ENCODE results near the gene MT1X. TPM values are rescaled to one million over a fixed set of nuclear protein-coding genes. Genes with fewer than 3 reads are reported as not detected.
A peak's percentile ranks its signal among the peaks of the same experiment; 100 is the strongest.

The MT1X gene
- 42.4 and 49.3 TPM in 2 replicates for total RNA-seq (2014; rRNA removed; shearing (Covaris generic))

- peaks cover under 1% of the 10 kb centered on the region; the same call in 1 of the 2 replicates for H3K27me3 ChIP-seq (replicated peaks)
Measured at GRCh38 chr16:56681939-56682702, at the start of gene MT1X. MT1X (plus strand) TSS chr16:56682470; CDS start chr16:56682541, 71 bp downstream.

GRCh38 chr16:56632848-56633365 lies 49.4 kb upstream of the MT1X start:
- Histone ChIP-seq H3K4me1 (replicated peaks) (peaks cover 7% of the 10 kb centered on the region), H3K27me3 (replicated peaks) (peaks cover 6% of the 10 kb centered on the region; the same call in 1 of the 2 replicates), H3K36me3 (no peaks in the 10 kb centered on the region), H3K9me3 (replicated peaks) (no peaks in the 10 kb centered on the region), H3K4me3 (peak overlapping the region; percentile 38; the same call in 1 of the 2 replicates), H3K27ac (no peak overlapping the region)
- DNase-seq (ENCODE audit: low read depth in 1 of 2, low spot score in 2 of 2): no peak

More at GRCh38 chr16:56681939-56682702, at the start of gene MT1X:
- Histone ChIP-seq H3K9me3 (replicated peaks) (0 out of 2 replicates have a peak, but pooled peaks cover 4% of the 10 kb centered on the region), H3K36me3 (no peaks in the 10 kb centered on the region), H3K27ac (no peak within 1 kb of the TSS; the same call in 1 of the 2 replicates), H3K4me1 (replicated peaks) (peaks cover 12% of the 10 kb centered on the region), H3K4me3 (peak within 1 kb of the TSS; percentile 41)
- DNase-seq (ENCODE audit: low read depth in 1 of 2, low spot score in 2 of 2): peak; percentile 81 to 83

DNA sequence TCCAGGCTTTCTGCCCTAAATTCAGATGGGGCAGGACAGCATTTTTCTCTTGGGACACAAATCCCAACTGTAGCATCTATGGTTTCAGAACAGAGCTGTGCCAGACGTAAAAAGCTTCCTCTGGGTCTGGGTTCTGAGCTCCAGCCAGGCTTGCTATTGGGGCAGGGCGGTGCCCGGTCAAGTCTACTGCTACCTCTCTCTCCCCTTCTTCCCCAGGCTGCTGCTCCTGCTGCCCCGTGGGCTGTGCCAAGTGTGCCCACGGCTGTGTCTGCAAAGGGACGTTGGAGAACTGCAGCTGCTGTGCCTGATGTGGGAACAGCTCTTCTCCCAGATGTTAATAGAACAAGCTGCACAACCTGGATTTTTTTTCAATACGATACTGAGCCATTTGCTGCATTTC lies 48.7 kb upstream of the MT1X start:
- H3K27me3 ChIP-seq (replicated peaks): peaks cover 13% of the 10 kb centered on the region
- peaks cover 7% of the 10 kb centered on the region for H3K4me1 ChIP-seq (replicated peaks)
- no peaks in the 10 kb centered on the region for H3K9me3 ChIP-seq (replicated peaks)
- no peaks in the 10 kb centered on the region for H3K36me3 ChIP-seq
- no peak overlapping the region for H3K27ac ChIP-seq
- H3K4me3 ChIP-seq: no peak overlapping the region
- no peak for DNase-seq (ENCODE audit: low read depth in 1 of 2, low spot score in 2 of 2)

- no peak for DNase-seq (ENCODE audit: low read depth in 1 of 2, low spot score in 2 of 2)
- Histone ChIP-seq H3K36me3 (no peaks in the 10 kb centered on the region), H3K27me3 (replicated peaks) (peaks cover 26% of the 10 kb centered on the region), H3K27ac (no peak overlapping the region), H3K9me3 (replicated peaks) (no peaks in the 10 kb centered on the region), H3K4me1 (replicated peaks) (peaks cover 7% of the 10 kb centered on the region), H3K4me3 (no peak overlapping the region)
Measured at GRCh38 chr16:56634715-56635440, 47.4 kb upstream of the MT1X start.

- H3K27ac ChIP-seq: no peak overlapping the region
- peaks cover 29% of the 10 kb centered on the region for H3K27me3 ChIP-seq (replicated peaks)
- no peaks in the 10 kb centered on the region for H3K36me3 ChIP-seq
- no peaks in the 10 kb centered on the region for H3K9me3 ChIP-seq (replicated peaks)
- peaks cover 7% of the 10 kb centered on the region for H3K4me1 ChIP-seq (replicated peaks)
- H3K4me3 ChIP-seq: no peak overlapping the region
- DNase-seq (ENCODE audit: low read depth in 1 of 2, low spot score in 2 of 2): no peak
Measured at GRCh38 chr16:56635441-56635967, 46.8 kb upstream of the MT1X start.

DNA sequence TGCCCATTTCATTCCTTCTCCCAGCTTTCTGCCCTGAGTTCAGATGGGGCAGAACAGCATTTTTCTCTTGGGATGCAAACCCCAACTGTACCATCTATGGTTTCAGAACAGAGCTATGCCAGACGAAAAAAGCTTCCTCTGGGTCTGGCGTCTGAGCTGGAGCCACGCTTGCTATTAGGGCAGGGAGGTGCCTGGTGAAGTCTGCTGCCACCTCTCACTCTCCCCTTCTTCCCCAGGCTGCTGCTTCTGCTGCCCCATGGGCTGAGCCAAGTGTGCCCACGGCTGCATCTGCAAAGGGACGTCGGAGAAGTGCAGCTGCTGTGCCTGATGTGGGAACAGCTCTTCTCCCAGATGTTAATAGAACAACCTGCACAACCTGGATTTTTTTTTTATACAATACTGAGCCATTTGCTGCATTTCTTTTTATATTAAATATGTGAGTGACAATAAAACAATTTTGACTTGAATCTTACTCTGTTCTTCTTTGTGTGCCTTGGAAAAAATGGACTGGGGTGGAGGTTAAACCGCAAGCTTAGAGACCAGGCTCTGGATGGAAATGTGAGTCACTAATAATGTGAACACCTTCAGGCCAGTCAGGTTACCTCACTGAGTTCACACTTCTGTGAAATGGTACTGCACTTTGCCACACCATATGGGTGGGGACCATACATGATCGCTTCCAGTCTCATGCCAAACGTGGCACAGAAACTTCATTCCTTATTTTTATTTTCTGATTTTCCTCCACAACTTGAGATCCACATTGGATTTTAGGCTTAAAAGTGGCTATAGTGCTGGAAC lies 45.5 kb upstream of the MT1X start:
- H3K4me1 ChIP-seq (replicated peaks): peaks cover 7% of the 10 kb centered on the region

GRCh38 chr16:56637814-56638750 lies 44.2 kb upstream of the MT1X start, which contains the start of gene MT1A:
MT1A (plus strand) TSS chr16:56638666; CDS start chr16:56638739, 73 bp downstream.
- H3K27me3 ChIP-seq (replicated peaks): peaks cover 41% of the 10 kb centered on the region
- no peaks in the 10 kb centered on the region for H3K9me3 ChIP-seq (replicated peaks)
- no peak within 1 kb of the TSS for H3K4me3 ChIP-seq
- H3K36me3 ChIP-seq: no peaks in the 10 kb centered on the region
- no peak for DNase-seq (ENCODE audit: low read depth in 1 of 2, low spot score in 2 of 2)
- no peaks in the 10 kb centered on the region for H3K4me1 ChIP-seq (replicated peaks)
- H3K27ac ChIP-seq: no peak within 1 kb of the TSS

More for the DNA sequence above, 45.5 kb upstream of the MT1X start:
- no peak overlapping the region for H3K4me3 ChIP-seq
- peaks cover 29% of the 10 kb centered on the region for H3K27me3 ChIP-seq (replicated peaks)
- DNase-seq (ENCODE audit: low read depth in 1 of 2, low spot score in 2 of 2): no peak
- H3K27ac ChIP-seq: no peak overlapping the region
- H3K36me3 ChIP-seq: no peaks in the 10 kb centered on the region
- H3K9me3 ChIP-seq (replicated peaks): no peaks in the 10 kb centered on the region

DNA sequence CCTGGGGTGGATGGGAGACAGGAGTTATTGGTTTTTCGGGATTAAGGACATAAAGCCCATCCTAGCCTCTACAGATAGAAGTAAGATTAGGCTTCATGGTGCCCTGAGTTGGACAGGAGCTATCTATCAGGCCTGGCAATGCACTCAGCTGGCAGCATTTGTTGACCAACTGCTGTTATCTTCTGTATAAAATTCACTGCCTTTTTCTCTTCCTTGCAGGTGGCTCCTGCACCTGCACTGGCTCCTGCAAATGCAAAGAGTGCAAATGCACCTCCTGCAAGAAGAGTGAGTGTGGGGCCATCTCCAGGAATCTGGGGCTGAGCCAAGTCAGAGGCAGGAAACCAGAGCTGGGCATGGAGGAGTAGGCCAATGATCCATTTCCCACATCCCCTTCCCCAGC lies 43.2 kb upstream of the MT1X start:
- H3K27ac ChIP-seq: no peak overlapping the region
- H3K4me1 ChIP-seq (replicated peaks): no peaks in the 10 kb centered on the region
- H3K4me3 ChIP-seq: no peak overlapping the region
- H3K36me3 ChIP-seq: no peaks in the 10 kb centered on the region
- DNase-seq (ENCODE audit: low read depth in 1 of 2, low spot score in 2 of 2): no peak
- peaks cover 51% of the 10 kb centered on the region for H3K27me3 ChIP-seq (replicated peaks)
- H3K9me3 ChIP-seq (replicated peaks): no peaks in the 10 kb centered on the region

GRCh38 chr16:56640076-56640475 lies 42.2 kb upstream of the MT1X start:
- Histone ChIP-seq H3K4me1 (replicated peaks) (no peaks in the 10 kb centered on the region), H3K27ac (no peak overlapping the region), H3K9me3 (replicated peaks) (no peaks in the 10 kb centered on the region), H3K4me3 (no peak overlapping the region), H3K27me3 (replicated peaks) (peaks cover 59% of the 10 kb centered on the region), H3K36me3 (no peaks in the 10 kb centered on the region)
- no peak for DNase-seq (ENCODE audit: low read depth in 1 of 2, low spot score in 2 of 2)

DNA sequence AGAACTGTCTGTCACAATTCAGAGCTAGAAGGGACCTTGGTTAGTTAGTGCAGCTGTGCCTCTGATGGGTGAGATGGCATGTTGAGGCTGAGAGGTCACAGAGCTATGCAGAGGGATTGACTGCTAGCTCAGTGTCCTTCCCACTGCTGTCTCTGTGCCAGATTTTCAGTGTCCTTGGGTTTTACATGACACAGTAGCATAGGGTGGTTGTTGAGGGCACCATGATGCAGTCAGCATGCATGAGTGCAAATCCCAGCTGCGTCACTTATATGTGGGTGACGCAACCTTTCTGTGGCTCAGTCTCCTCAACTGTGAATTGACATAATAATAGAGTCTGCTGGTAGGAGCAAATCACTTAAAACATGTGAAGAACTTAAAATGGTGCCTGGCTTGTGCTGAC lies 41.1 kb upstream of the MT1X start:
- Histone ChIP-seq H3K9me3 (replicated peaks) (no peaks in the 10 kb centered on the region), H3K36me3 (no peaks in the 10 kb centered on the region), H3K27ac (no peak overlapping the region), H3K4me1 (replicated peaks) (no peaks in the 10 kb centered on the region), H3K27me3 (replicated peaks) (peaks cover 67% of the 10 kb centered on the region), H3K4me3 (no peak overlapping the region)
- no peak for DNase-seq (ENCODE audit: low read depth in 1 of 2, low spot score in 2 of 2)

DNA sequence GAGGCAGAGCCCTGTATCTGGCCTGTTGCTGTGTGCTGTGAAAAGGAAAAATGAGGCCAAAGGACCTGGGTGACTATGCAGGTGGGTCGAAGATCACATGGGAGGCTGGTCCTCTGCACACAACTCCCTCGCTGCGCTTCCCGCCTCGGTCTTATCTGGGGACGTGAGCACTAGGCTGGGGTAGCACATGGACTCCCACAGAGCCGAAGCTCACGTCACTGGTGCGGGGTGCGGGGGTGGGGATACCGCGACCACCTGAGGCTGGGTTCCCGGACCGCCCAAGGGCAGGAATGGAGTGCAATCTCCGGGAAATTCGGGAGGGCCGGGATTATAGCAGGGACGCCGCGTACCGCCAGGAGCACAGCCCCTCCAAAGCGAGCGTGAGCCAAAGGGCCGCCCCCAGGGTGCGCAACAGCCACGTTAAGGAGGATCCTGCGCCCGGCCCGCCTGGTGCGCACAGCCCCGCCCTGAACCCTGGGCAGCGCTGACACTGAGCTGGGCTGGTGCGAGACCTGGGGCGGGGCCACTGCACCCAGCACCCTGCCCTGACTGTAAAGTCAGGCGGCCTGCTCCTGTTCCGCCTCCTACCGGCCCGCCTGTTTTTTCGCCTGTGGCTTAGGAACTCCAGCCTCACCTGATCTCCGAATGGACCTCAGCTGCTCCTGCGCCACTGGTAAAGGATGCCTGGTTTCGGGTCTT lies 39.0 kb upstream of the MT1X start:
- DNase-seq (ENCODE audit: low read depth in 1 of 2, low spot score in 2 of 2): no peak
- no peaks in the 10 kb centered on the region for H3K36me3 ChIP-seq
- no peaks in the 10 kb centered on the region for H3K9me3 ChIP-seq (replicated peaks)
- H3K4me3 ChIP-seq: no peak overlapping the region
- no peaks in the 10 kb centered on the region for H3K4me1 ChIP-seq (replicated peaks)
- H3K27ac ChIP-seq: no peak overlapping the region
- H3K27me3 ChIP-seq (replicated peaks): peaks cover 69% of the 10 kb centered on the region

GRCh38 chr16:56643833-56644232 lies 38.4 kb upstream of the MT1X start:
- Histone ChIP-seq H3K27ac (no peak overlapping the region), H3K9me3 (replicated peaks) (no peaks in the 10 kb centered on the region), H3K27me3 (replicated peaks) (peaks cover 63% of the 10 kb centered on the region), H3K4me3 (no peak overlapping the region), H3K4me1 (replicated peaks) (no peaks in the 10 kb centered on the region), H3K36me3 (no peaks in the 10 kb centered on the region)
- no peak for DNase-seq (ENCODE audit: low read depth in 1 of 2, low spot score in 2 of 2)

Measured in SJSA1 (cell line).